Medulla oblongata (tissue), 1 donor: ENCODE measurements around the gene MYO15B.

Experiments used
- DNase-seq: peaks from one replicate; pipeline ENCODE4 v3.0.0-alpha.2; 2015; ENCODE audit errors: extremely low spot score

The MYO15B gene

DNA sequence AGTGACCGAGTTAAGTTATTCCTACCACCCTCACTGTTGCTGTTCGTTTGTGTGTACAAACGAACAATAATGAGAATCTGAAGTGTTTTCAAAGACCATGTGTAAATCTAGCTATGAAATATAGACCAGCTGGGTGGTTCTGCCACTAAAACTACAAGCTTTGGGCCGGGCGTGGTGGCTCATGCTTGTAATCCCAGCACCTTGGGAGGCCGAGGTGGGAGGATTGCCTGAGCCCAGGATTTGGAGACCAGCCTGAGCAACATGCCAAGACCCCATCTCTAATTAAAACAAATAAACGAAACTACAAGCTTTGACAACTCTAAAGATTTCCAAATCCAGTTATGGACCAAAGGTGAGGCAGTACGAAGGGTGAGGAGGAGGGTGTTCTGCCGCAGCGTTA, 78.4 kb downstream of the MYO15B start:
- DNase-seq = no peak

DNA sequence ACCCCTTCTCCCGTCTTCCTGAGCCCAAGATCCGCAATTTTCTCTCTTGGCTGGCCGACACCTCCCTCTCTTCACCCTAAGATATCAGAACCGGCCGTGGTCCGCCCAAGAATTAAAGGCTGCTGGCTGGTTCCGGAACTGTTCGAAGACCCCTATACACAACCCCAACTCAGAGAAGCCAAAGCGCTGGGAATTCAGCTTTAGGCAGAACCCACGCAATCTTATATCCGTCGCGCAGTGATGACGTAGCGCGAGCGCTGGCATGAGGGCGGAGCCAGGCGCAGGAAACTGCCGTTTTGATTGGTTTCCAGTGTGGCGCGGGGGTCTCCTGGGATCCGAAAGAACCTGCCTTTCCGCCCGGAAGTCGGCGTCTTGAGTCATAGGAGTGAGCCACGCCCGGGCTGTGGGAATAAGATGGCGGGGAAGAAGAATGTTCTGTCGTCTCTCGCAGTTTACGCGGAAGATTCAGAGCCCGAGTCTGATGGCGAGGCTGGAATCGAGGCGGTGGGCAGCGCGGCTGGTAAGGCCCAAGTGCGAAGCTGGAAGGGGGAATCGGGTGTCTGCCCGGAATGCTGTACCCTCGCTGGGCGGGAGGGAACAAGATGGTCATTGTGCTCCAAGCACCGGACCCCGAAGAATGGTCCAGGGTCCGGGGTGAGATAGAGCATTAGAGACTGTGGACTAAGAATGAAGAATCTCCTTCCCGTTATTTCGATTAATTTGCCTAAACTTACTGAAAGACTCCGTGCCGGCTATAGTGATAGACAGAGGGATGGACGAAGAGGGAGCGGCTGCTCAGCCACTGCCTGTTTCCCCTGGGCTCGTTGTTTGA, 79.6 kb downstream of the MYO15B start, which contains the start of the genes RECQL5 and SAP30BP:
Gene RECQL5 (minus strand): TSS at position 196 of the 832 bp plus-strand sequence. CDS start 597 bp downstream, outside the sequence.
Gene SAP30BP (plus strand): TSS at position 380 of the 832 bp plus-strand sequence. CDS start 35 bp downstream, at position 415.
- peak; percentile 99 for DNase-seq

DNA sequence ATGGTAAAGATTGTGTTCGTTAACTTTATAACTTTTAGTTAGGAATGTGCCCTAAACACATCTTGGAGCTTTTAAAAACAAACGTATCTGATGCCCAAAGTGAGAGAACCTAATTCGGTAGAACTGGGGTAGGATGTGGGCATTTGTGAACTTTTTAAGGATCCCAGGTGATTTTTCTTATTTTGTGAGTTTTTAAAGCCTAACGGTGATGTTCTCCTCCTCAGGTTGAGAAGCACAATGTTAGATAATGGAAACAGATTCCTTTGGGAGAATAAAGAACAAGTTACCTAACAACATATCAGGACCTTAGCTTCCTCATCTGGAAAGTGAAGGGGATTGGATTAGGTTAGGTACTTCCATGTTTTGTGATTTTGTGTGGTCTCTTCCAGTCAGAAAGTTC, 80.2 kb downstream of the MYO15B start:
- DNase-seq = no peak

DNA sequence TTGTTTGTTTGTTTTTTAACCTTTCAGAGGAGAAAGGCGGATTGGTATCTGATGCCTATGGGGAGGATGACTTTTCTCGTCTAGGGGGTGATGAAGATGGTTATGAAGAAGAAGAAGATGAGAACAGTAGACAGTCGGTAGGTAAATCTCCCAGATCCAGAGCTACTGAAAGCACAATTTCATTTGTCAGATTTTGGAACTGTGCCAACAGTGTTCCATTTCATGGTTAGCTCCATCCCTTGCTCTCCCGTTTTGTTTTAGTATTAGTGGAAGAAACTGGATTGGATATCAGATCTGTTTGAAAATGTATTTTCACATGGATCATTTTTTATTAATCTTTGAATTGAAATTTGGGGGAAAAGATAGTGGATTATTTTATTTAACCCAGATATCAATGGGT, 80.9 kb downstream of the MYO15B start:
- no peak for DNase-seq

DNA sequence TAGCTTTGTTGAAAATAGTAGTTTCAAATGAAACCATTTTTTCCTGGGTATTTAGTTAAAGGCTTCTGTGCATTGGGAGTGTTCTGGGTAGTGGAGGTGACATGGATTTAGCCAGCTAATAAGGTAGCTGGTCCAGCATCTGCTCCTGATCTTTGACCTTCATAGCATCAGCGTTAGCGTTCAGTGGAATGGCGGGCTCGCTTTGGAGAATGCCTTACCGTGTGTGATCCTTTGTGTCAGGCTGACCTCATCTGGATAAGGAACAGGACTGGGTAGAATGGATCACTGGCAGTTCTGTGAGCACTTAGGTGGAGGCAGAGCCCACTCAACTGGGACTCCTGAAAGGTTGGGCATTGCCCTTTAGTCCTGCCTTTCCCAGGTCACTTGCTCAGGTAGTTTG, 83.3 kb downstream of the MYO15B start:
- no peak for DNase-seq

DNA sequence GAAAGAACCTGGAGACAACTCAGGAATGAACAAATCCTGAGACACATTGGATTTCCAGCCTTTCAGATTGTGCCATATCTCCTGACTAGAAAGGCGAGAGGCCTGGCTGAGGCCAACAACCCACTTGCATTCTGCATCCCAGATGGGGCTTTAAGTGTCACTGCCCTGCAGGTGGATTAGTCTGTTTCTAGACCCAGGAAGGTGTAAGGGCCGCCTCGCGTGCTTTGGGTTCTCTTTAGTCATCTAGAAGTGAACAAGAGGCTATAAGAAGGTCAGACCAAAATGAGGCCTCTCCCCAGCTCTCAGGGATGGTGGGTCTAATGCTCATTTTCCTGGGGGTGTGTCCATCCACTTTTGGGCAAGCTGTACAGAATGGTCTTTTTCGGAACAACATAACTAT, 84.4 kb downstream of the MYO15B start:
- DNase-seq = no peak

DNA sequence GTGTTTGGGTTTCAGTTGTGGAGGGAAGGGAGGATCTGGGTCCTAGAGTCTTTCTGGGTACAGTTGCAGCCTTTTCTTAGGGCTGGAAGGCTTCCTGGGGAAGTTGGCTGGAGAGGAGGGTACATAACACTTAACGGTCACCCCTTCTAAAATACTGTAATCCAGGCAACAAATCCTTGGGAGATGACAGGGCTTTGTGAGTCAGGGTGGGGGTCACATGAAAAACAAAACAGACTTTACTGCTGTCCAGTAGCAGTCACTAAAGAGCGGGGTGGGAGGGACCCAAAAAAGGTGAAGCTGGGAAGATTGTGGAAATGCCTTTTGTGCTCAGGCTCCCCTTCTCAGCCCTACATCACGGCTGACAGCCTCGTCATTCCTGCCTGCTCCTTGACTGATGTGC, 85.9 kb downstream of the MYO15B start:
- no peak for DNase-seq
